ENCODE data around the gene CSTA. TPM values are rescaled to one million over a fixed set of nuclear protein-coding genes. Genes with fewer than 3 reads are reported as not detected.

Gene CSTA
- total and polyA plus RNA-seq, 2 of the 13 experiments (the other 11 are each of a cell fraction or from before 2014, with no cell fraction given) = 3.9 to 11.0 TPM

DNA sequence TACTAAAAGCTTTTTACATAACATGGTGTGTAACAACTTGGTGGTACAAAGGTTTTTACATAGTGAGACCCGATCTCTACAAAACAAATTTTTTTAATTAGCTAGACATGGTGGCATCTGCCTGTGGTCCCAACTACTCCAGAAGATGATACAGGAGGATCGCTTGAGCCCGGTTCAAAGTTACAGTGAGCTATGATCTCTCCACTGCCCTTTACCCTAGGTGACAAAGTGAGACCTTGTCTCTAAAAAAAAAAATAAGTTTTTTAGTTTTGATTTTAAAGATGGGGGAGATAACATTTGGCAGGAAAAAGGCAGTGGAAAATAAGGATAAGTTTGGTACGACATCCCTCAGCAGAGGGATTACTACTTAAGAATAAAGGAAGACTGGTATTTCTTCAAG, 64.8 kb downstream of the CSTA start:
- intact Hi-C loops (cut with micrococcal nuclease; ENCODE audit: unreplicated experiment) = loop anchor here (10.0 kb wide), 1 partner anchor 845 kb away; the partner anchor contains the start of gene POLQ

More for the DNA sequence above, 64.8 kb downstream of the CSTA start:
- H3K4me2 ChIP-seq (ENCODE audit: low read depth, low read length) = peak overlapping the region; percentile 25; the same call in 1 of the 2 replicates
- no peak overlapping the region; a peak in 1 of 6 replicates for H3K4me3 ChIP-seq (replicated peaks in 1 of 3; ENCODE audit: insufficient read depth in 1 of 3, low read depth in 2 of 3, low read length in 3 of 3)
- no TSS peak for BruUV-seq (replicated peaks)
- TF ChIP-seq RBM22 (optimal IDR thresholded peaks at IDR 0.05; ENCODE audit: low read length) (no peak), ZNF609 (CRISPR knock-in tag; IDR thresholded peaks at IDR 0.05; ENCODE audit: borderline replicate concordance) (no peak), ZNF570 (CRISPR knock-in tag; IDR thresholded peaks at IDR 0.05; ENCODE audit: borderline replicate concordance) (no peak), EZH2 (conservative IDR thresholded peaks at IDR 0.05; ENCODE audit: low read depth, low read length) (no peak)
- ChIA-PET CTCF (ENCODE audit: low intra/inter-chr PET ratio, low total read pairs) (no interaction called here), POLR2A (no interaction called here)
- H3K9me3 ChIP-seq (ENCODE audit: low read length) = no peaks in the 10 kb centered on the region
- 86% methylated on average over 4 of the region's 4 CpGs for WGBS (ENCODE audit: low lambda C conversion rate)
- H3K27me3 ChIP-seq (ENCODE audit: control insufficient read depth in 1 of 2, insufficient read depth in 2 of 2, low read length in 2 of 2) = no peaks in the 10 kb centered on the region
- peaks cover 0 to 11% of the 10 kb centered on the region in 2 experiments; a peak in 2 of 5 replicates for H3K36me3 ChIP-seq (replicated peaks in 1 of 2; ENCODE audit: control insufficient read depth in 1 of 2, insufficient read depth in 2 of 2, low read length in 2 of 2)
- FAIRE-seq (peak; percentile 4), ATAC-seq (no peak), DNase-seq (ENCODE audit: low spot score) (no peak)
- H4K20me1 ChIP-seq (ENCODE audit: insufficient read depth, low read length) = 0 out of 2 replicates have a peak, but pooled peaks cover 7% of the 10 kb centered on the region
- H2AFZ ChIP-seq (ENCODE audit: low read length) = no peak overlapping the region
- H3K9ac ChIP-seq (ENCODE audit: insufficient read depth, low read depth, low read length) = no peak overlapping the region
- peaks cover 93% of the 10 kb centered on the region for H3K4me1 ChIP-seq (ENCODE audit: insufficient read depth, low read length)
- peak overlapping the region; percentile 72 for H3K27ac ChIP-seq (ENCODE audit: extremely low read length, insufficient read depth, low read length)
- peaks cover 86% of the 10 kb centered on the region for H3K79me2 ChIP-seq (ENCODE audit: insufficient read depth, low read length)
- in situ Hi-C loops (cut with HindIII; ENCODE audit: extremely low pct_ligation_motif_present, low pct_unique_long_range_greater_than_20kb) = loop anchor here (5.0 kb wide), 1 partner anchor 287 kb away; no protein-coding TSS in a partner anchor

Data from HepG2 (cell line).